Cardiac fibroblast (primary cell): ENCODE results near the gene CLDN14.

Experiments used
- DNase-seq, 2 donors: peaks; one replicate each; pipeline versions ENCODE4 v3.0.0 to v3.0.0-alpha.2; 2010; ENCODE audit warnings: low read depth in 2 of 2
- H3K4me3 ChIP-seq, 2 donors: replicated peaks in 1 of 2; 1 replicate in 1 of 2; 2 replicates in 1 of 2; pipeline ENCODE4 v1.5.1; 2011; ENCODE audit warnings: low read depth in 2 of 2, low read length in 2 of 2, mild to moderate bottlenecking in 2 of 2, moderate library complexity in 1 of 2
- TF ChIP-seq, protein P1 (sequence below): IDR thresholded peaks from one replicate; pipeline ENCODE4 v1.5.1; 2011; ENCODE audit warnings: low read depth, mild to moderate bottlenecking, low read length, inconsistent platforms

Gene CLDN14

DNA sequence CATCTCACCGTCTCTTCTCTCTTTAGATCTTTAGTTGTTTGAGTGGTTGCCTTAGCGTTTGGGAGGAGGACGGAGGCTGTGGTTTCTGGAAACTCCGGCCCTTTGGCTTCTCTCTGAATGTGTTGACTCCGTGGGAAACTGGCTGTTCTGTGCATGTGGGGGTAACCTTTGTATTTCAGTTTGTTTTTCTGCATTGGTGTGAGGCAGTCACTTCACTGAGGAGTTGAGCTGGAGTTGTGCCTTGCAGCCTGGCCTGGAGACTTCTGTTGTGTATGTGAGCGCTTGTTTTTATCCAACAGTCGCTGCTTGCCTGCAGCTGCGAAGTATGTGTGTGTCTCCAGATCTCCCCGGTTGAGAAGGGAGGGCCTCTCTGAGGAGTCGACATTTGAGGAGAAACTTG is 33.6 kb downstream of the CLDN14 start:
- DNase-seq = peak in 1 of 2 donors; percentile 35
- TF ChIP-seq, protein P1, sequence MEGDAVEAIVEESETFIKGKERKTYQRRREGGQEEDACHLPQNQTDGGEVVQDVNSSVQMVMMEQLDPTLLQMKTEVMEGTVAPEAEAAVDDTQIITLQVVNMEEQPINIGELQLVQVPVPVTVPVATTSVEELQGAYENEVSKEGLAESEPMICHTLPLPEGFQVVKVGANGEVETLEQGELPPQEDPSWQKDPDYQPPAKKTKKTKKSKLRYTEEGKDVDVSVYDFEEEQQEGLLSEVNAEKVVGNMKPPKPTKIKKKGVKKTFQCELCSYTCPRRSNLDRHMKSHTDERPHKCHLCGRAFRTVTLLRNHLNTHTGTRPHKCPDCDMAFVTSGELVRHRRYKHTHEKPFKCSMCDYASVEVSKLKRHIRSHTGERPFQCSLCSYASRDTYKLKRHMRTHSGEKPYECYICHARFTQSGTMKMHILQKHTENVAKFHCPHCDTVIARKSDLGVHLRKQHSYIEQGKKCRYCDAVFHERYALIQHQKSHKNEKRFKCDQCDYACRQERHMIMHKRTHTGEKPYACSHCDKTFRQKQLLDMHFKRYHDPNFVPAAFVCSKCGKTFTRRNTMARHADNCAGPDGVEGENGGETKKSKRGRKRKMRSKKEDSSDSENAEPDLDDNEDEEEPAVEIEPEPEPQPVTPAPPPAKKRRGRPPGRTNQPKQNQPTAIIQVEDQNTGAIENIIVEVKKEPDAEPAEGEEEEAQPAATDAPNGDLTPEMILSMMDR = no peak
- no peak overlapping the region for H3K4me3 ChIP-seq

DNA sequence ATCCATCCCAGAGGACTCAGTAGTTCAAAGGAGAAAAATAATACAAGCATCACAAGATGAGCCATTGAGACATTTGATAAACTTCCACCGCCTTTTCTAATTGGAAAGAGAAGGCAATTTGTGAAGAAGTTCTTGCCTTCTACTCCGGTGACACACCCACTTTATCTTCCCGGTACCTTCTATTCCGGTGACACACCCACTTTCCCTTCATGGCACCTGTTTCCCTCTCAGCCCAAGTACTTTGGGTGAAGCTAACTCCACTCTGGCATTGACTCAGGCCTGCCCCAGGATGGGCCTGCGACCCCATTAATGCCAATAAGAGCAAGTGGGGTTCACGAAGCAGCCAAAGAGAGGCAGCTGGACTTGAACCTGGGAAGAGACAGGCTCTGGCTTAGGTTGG is 38.2 kb downstream of the CLDN14 start:
- TF ChIP-seq, protein P1 = no peak
- H3K4me3 ChIP-seq = no peak overlapping the region
- no peak for DNase-seq

DNA sequence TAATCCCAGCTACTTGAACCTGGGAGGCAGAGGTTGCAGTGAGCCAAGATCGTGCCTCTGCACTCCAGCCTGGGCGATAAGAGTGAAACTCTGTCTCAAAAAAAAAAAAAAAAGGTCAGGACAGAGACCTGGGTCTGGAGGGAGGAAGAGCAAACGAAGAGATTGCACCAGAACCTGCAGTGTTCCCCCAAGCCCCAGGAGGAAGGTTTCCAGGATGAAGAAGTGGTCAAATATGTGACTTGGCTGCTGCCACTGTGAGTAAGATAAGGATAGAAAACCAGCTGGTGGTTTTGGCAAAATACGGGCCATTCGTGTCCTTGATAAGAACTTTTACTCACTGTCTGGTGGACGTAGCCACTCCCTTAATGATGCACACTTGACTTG is 42.2 kb downstream of the CLDN14 start:
- no peak overlapping the region for H3K4me3 ChIP-seq
- TF ChIP-seq, protein P1 = no peak
- DNase-seq = peak; percentile 80 to 96

DNA sequence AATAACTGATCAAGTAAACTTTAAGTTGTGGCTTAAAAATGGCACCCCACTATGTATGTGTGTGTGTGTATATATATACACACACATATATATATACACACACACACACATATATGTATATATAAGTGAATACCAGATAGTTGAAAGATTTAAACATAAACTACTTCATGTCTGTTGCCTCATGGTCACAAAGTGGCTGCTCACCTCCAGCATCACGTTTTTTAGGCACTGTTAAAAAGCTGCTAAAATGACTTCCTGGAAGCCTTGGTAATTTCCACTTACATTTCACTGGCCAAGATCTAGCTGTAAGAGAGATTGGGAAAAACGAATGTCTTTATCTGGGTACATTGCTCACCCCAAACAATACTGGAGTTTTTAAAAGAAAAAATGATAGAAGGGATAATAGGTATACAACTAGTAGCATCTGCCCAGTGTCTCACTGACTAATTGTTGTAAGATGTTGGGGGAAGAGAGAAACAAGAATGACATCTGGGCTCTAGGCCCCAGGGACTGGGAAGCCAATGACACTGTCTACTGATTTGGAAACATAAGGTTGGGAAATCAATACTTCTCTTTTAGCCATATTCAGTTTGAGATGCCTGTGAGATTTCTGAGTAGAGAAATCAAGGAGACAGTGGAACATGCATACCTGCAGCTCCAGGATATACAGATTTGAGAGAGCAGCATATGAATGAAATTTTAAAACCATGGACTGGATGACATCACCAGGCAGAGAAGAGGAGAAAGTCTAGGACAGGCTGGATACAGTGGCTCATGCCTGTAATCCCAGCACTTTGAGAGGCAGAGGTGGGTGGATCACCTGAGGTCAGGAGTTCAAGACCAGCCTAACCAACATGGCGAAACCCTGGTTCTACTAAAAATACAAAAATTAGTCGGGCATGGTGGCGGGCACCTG is 42.8 kb downstream of the CLDN14 start:
- no peak overlapping the region for H3K4me3 ChIP-seq
- peak in 1 of 2 donors; percentile 57 for DNase-seq
- TF ChIP-seq, protein P1 = no peak

DNA sequence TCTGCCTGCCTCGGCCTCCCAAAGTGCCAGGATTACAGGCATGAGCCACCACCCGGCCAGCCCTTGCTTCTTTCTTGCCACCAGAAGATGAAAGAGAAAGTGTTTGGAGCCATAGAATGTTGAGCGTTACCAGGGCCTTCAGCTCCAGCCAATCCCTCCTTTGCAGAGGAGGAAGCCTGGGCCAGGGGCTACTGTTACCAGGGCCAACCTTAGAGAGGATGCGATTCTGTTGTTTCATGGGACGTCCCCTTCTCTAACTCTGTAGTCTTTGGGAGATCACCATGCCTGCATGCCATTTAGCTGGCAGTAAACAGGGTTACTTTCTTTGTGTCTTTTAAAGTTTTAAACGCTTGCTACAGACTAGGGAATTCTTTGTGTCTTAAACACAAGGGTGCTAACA is 45.8 kb downstream of the CLDN14 start:
- DNase-seq = no peak
- TF ChIP-seq, protein P1 = no peak
- H3K4me3 ChIP-seq = no peak overlapping the region

DNA sequence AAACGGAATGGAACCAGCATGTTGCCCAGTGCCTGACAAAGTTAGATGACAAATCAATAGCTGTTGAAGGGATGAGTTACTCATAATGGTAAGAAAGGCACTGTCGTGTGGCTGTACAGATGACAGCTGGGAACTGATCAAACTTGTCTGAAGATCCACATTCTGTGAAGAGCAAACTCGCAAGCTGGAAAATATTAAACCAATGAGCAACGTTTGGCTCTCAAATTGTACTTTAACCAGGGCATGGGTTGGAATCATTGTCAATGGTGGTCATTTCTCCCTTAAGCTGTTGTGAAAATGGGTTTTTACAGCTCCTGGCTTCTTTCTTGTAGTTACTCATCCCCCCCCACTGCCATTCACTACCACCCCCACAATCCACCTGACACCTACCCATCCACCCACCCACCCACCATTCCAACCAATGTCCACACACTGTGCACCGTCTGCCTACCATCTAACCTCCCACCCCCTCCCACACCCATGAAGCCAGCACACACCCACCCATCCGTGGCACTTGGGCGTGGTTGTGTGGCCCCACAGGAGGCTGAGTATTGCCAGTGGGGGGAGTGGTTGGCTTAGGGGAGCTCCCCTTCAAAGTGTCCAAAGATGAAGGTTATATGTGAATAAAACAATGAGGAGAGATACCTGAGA is 46.7 kb downstream of the CLDN14 start:
- no peak overlapping the region for H3K4me3 ChIP-seq
- no peak for DNase-seq
- TF ChIP-seq, protein P1 = no peak
